ENCODE measurements around the gene COX17.

Gene COX17

DNA sequence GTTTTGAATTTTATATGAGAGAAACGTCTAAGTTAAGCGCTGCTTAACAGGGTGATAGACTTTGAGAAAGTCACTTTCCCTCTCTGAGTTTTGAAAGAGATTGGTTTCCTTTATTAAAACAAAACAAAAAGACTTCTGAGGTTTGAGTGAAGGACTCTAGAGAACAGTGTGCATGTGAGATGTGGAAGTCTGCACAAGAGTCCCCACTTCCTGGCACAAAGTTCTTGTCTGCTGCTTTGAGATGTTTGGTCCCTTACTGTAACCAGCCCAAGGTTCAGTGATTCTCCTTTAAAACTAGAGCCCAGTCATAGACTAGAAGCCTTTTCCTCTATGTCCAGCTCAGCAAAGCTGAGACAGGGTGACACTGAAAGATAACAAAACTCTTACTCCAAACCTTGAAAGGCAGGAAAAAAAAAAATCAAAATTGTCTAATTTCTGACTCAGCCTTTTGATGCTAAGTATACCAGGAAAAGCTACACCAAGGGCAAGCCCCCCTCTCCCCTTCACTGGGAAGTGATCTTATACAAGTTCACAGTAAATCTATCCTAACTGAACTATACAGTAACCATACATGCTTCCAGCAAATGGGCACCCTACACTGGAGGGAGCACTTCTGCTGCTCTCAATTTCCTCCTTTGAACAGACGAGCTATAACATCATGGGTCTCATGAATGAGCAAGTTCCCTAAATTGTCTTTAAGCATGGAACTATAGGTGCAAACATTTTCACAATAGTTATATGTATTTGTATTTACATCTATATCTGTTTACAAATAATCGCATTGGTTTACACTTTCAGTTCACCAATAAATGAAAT, 19.1 kb downstream of the COX17 start:
- Histone ChIP-seq H3K4me3 (ENCODE audit: insufficient read depth, low read length, poor library complexity, severe bottlenecking) (no peak overlapping the region), H3K79me2 (ENCODE audit: insufficient read depth, low read length) (no peaks in the 10 kb centered on the region), H3F3A (ENCODE audit: insufficient read depth) (no peaks in the 10 kb centered on the region), H4K20me1 (ENCODE audit: low read depth, low read length) (no peaks in the 10 kb centered on the region), H3K9me2 (replicated peaks; ENCODE audit: insufficient read depth, low read length) (no peaks in the 10 kb centered on the region), H3K4me2 (ENCODE audit: low read depth, low read length, poor library complexity, severe bottlenecking) (no peak overlapping the region), H3K9ac (ENCODE audit: low read length) (no peak overlapping the region), H3K36me3 (ENCODE audit: low read length) (no peaks in the 10 kb centered on the region), H3K27me3 (ENCODE audit: low read length) (no peaks in the 10 kb centered on the region), H2AFZ (ENCODE audit: low read depth, low read length, severe bottlenecking) (no peak overlapping the region), H3K27ac (ENCODE audit: low read depth, low read length) (no peak overlapping the region), H3K9me3 (ENCODE audit: insufficient read depth, low read length) (no peaks in the 10 kb centered on the region)
- no peak for TF ChIP-seq EZH2phosphoT487 (conservative IDR thresholded peaks at IDR 0.05; ENCODE audit: low read length)

DNA sequence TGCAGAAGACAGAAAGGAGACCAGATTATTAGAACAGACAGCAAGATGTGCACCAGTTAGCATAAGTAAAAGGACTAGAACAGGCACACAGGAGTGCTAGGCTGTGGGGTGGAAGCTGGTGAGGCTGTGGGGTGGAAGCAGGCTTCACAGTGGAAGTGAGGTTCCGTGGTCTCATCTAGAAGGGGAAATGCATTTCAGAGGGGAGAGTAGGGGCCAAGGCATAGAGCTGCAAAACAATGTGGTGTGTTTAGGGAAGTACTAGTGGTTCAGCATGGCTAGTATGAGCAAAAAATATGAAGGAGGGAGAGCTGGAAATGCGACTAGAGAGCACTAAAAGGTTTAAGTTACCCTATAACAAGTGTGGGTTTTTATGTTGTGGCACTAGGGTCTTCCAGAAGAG, 23.3 kb downstream of the COX17 start:
- H3K27ac ChIP-seq (ENCODE audit: low read depth, low read length) = no peak overlapping the region
- H3K9ac ChIP-seq (ENCODE audit: low read length) = no peak overlapping the region
- no peaks in the 10 kb centered on the region for H3K27me3 ChIP-seq (ENCODE audit: low read length)
- H4K20me1 ChIP-seq (ENCODE audit: low read depth, low read length) = no peaks in the 10 kb centered on the region
- no peaks in the 10 kb centered on the region for H3K9me2 ChIP-seq (replicated peaks; ENCODE audit: insufficient read depth, low read length)
- no peak overlapping the region for H3K4me3 ChIP-seq (ENCODE audit: insufficient read depth, low read length, poor library complexity, severe bottlenecking)
- H2AFZ ChIP-seq (ENCODE audit: low read depth, low read length, severe bottlenecking) = no peak overlapping the region
- TF ChIP-seq CTCF (IDR thresholded peaks at IDR 0.05; ENCODE audit: insufficient read depth, low read length, poor library complexity, severe bottlenecking) (no peak), EZH2phosphoT487 (conservative IDR thresholded peaks at IDR 0.05; ENCODE audit: low read length) (no peak)
- no peaks in the 10 kb centered on the region for H3K36me3 ChIP-seq (ENCODE audit: low read length)
- H3K4me2 ChIP-seq (ENCODE audit: low read depth, low read length, poor library complexity, severe bottlenecking) = no peak overlapping the region
- no peaks in the 10 kb centered on the region for H3F3A ChIP-seq (ENCODE audit: insufficient read depth)
- no peaks in the 10 kb centered on the region for H3K79me2 ChIP-seq (ENCODE audit: insufficient read depth, low read length)
- no peaks in the 10 kb centered on the region for H3K9me3 ChIP-seq (ENCODE audit: insufficient read depth, low read length)

- Histone ChIP-seq H3K36me3 (ENCODE audit: low read length) (no peaks in the 10 kb centered on the region), H3K27me3 (ENCODE audit: low read length) (no peaks in the 10 kb centered on the region), H3K4me3 (ENCODE audit: insufficient read depth, low read length, poor library complexity, severe bottlenecking) (no peak overlapping the region), H3K9ac (ENCODE audit: low read length) (no peak overlapping the region), H3K9me2 (replicated peaks; ENCODE audit: insufficient read depth, low read length) (no peaks in the 10 kb centered on the region), H3K79me2 (ENCODE audit: insufficient read depth, low read length) (no peaks in the 10 kb centered on the region), H3F3A (ENCODE audit: insufficient read depth) (no peaks in the 10 kb centered on the region), H3K9me3 (ENCODE audit: insufficient read depth, low read length) (no peaks in the 10 kb centered on the region), H2AFZ (ENCODE audit: low read depth, low read length, severe bottlenecking) (no peak overlapping the region), H4K20me1 (ENCODE audit: low read depth, low read length) (no peaks in the 10 kb centered on the region), H3K4me2 (ENCODE audit: low read depth, low read length, poor library complexity, severe bottlenecking) (no peak overlapping the region), H3K27ac (ENCODE audit: low read depth, low read length) (no peak overlapping the region)
- no peak for TF ChIP-seq CTCF (IDR thresholded peaks at IDR 0.05; ENCODE audit: insufficient read depth, low read length, poor library complexity, severe bottlenecking)
- no peak for TF ChIP-seq EZH2phosphoT487 (conservative IDR thresholded peaks at IDR 0.05; ENCODE audit: low read length)
These were observed 24.7 kb downstream of the COX17 start for GRCh38 chr3:119652306-119653033.

DNA sequence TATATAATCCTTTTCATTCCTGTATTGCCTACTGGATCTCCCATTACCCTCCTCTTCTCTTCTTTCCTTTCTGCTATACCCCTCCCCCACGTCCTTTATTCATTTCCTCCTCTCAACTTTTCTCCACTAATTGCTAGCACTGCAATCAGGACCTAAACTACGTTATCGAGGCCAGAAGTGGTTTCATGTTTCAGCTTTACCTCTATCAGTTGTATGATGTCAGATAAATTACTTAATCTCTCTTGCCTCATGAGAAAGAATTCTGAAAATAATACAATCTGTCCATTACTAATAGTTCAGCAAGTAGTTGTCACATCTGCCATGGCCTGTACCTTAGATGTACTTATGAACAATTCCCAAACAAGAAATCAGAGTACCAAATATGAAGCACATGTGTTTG, 27.4 kb downstream of the COX17 start:
- no peak for TF ChIP-seq EZH2phosphoT487 (conservative IDR thresholded peaks at IDR 0.05; ENCODE audit: low read length)
- no peak for TF ChIP-seq CTCF (IDR thresholded peaks at IDR 0.05; ENCODE audit: insufficient read depth, low read length, poor library complexity, severe bottlenecking)

More for the DNA sequence above, 27.4 kb downstream of the COX17 start:
- H3K27me3 ChIP-seq (ENCODE audit: low read length) = no peaks in the 10 kb centered on the region
- H3K36me3 ChIP-seq (ENCODE audit: low read length) = no peaks in the 10 kb centered on the region
- H2AFZ ChIP-seq (ENCODE audit: low read depth, low read length, severe bottlenecking) = no peak overlapping the region
- H3K79me2 ChIP-seq (ENCODE audit: insufficient read depth, low read length) = no peaks in the 10 kb centered on the region
- no peak overlapping the region for H3K9ac ChIP-seq (ENCODE audit: low read length)
- no peaks in the 10 kb centered on the region for H3K9me2 ChIP-seq (replicated peaks; ENCODE audit: insufficient read depth, low read length)
- H3K4me2 ChIP-seq (ENCODE audit: low read depth, low read length, poor library complexity, severe bottlenecking) = no peak overlapping the region
- no peak overlapping the region for H3K4me3 ChIP-seq (ENCODE audit: insufficient read depth, low read length, poor library complexity, severe bottlenecking)
- no peaks in the 10 kb centered on the region for H3K9me3 ChIP-seq (ENCODE audit: insufficient read depth, low read length)
- H3K27ac ChIP-seq (ENCODE audit: low read depth, low read length) = no peak overlapping the region
- no peaks in the 10 kb centered on the region for H3F3A ChIP-seq (ENCODE audit: insufficient read depth)
- no peaks in the 10 kb centered on the region for H4K20me1 ChIP-seq (ENCODE audit: low read depth, low read length)
